SHP77 treated with DMSO at 0.1 percent for 48 hours (cell line): Measurements from ENCODE around the gene SYNPO.

Experiments
- DNase-seq: peaks from one replicate; lab custom pipeline; 2025; lab: John Stamatoyannopoulos, UW

The SYNPO gene

DNA sequence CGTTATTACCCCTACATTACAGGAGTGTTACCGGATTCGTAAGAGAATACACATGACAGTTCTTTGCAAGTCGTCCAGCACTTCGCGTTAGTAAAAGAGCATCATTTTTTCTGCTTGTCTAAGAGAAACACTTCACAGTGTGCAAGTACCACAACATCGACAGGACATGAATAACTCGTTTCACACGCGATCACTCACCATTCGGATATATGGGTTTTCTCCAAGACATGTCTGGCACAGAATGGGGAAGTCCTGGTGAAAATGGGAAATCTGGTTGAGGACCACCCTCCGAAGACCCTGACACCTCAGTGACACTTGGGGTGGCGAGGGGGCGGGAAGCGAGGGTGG is 59.8 kb downstream of the SYNPO start:
- DNase-seq: no peak

DNA sequence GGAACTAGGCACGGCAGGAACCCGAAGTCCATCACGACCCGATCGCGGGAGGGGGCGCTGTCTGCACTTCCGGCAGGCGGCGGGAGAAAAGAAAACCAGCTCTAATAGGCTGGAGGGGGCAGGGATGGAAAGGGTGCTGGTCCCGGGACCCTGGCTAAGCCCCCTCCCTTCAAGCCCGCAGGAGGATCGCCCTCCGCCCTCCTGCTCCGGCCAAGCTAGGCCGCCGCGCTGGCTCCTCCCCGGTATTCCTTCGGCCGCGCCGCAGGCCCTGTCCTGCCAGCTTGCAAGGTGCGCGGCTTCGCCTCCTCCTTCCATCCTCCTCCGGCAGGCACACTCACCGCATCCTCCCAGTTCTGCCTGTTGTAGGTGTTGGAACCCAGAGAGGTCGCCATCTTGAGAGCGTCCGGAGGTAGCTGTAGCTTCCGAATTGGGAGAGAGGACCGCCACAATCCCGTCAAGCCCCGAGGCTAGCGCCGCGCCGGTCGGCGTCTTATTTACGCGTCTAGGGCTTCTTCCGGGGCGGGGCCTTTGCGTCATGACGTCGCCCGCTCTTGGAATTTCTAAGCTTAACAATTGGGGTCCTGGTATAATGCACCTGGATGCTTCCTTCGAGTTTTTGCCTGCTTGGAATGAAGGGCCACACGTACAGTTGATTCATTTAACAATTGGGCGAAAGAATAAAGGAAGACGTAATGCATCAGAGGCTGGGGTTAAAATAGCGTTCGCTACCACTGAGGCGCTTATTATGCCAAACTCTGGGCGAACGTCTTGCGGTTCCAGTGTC is 60.3 kb downstream of the SYNPO start, which contains the start of gene RBM22:
RBM22 (minus strand) TSS at position 469 of the 784 bp plus-strand sequence; CDS start at position 392, 77 bp downstream.
- peak; percentile 79 for DNase-seq

DNA sequence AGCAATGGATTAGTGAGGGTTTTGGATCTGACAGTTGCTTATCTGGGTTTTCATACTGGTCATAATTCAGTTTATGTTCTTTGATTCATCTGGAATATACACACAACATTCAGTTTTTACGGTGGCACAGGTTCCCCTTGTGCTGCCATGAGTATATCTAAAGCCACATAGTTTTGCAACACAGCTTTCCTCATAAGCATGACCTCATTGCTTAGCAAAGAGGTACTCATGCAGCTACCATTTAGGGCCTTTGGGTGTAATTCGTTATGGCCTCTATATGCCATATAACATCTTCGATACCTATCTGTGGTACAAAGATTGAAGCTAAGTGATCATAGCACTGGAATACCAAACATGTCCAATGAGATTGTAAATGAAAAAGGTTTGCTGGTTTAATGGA is 63.3 kb downstream of the SYNPO start:
- no peak for DNase-seq

DNA sequence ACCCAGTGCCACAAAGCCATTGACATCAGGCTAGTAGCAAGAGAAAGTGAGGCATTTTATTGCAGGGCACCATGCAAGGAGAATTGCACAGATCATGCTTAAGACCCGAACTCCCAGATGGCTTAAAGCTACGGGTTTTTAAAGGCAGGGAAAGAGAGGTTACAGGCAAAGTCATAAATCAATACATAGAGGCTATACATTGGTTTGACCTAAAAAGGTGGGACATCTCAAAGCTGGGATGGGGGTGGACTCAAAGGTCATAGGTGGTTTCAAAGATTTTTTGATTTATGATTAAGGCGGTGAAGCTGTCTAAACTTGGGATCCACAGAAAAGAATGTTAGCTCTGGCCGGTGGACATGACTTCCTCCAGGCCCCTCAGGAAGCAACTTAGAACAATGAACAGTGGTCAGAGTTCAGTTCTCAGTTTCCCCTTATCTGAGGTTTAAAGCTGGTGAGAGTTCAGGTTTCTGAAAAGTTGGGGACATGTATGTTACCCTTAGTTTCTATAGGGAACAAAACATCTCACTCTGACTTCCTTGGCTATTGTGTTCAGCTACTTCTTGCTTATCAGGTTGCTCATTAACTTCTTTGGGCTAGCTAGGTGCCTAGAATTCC is 66.4 kb downstream of the SYNPO start:
- no peak for DNase-seq
